ENCODE results near the gene ARFGEF2.

The ARFGEF2 gene

DNA sequence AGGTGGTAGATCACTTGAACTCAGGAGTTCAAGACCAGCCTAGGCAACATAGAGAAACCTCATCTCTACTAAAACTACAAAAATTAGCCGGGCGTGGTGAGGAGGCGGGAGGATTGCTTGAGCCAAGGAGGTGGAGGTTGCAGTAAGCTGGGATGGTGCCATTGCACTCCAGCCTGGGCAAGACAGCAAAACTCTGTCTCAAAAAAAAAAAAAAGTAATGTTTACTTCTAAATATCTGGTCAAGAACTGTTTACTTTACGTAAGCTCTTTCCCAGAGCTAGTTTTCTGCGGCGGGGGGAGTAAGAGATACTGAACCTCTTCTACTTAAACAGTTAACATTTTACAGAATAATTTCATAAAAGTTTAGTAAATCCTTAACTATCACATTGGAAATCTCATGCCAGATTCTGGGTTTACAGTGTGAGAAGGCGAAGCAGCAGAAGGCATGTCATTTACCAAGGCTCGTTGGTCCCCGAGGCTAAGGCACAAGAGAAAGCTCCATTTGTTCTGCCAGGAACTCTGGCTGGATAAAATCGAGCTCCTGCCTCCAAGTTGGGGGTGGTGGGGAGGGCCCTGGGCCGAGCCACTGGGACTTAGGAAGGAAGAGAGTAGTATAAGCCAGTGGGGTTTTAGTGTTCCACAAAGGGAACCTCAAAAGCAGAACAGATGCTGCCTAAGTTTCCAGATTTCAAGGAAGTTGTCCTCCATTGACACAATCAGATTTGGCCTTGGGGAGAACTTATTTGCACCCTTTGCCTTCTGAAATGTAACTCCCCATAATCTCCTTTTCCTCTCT, 41.7 kb downstream of the ARFGEF2 start:
- Histone ChIP-seq H4K8ac (ENCODE audit: low read length) (no peak overlapping the region), H3K4me3 (ENCODE audit: insufficient read depth in 1 of 2, low read depth in 1 of 2, low read length in 2 of 2) (no peak overlapping the region), H3K14ac (ENCODE audit: low read length in 2 of 2) (no peak overlapping the region), H2BK15ac (ENCODE audit: low read depth, poor library complexity, severe bottlenecking) (no peak overlapping the region), H2BK120ac (ENCODE audit: low read depth, low read length) (no peak overlapping the region), H2AFZ (ENCODE audit: low read depth, low read length) (no peak overlapping the region), H3K4me1 (ENCODE audit: control insufficient read depth, insufficient read depth, low read depth, low read length) (no peaks in the 10 kb centered on the region), H2AK5ac (ENCODE audit: low read length, severe bottlenecking) (no peak overlapping the region), H3K18ac (ENCODE audit: low read depth in 1 of 2, low read length in 2 of 2) (no peak overlapping the region), H3K27me3 (ENCODE audit: control insufficient read depth in 1 of 2, insufficient read depth in 1 of 2, low read length in 2 of 2) (no peaks in the 10 kb centered on the region), H3K9me3 (ENCODE audit: control insufficient read depth, low read length) (no peaks in the 10 kb centered on the region), H3K23ac (ENCODE audit: low read length in 2 of 2) (peak overlapping the region in 1 of 2 experiments; percentile 72), H3K36me3 (ENCODE audit: control insufficient read depth in 1 of 2, insufficient read depth in 2 of 2, low read depth in 1 of 2, low read length in 2 of 2) (peaks cover 18 to 64% of the 10 kb centered on the region in 2 experiments), H3K9ac (ENCODE audit: low read length) (no peak overlapping the region), H2BK12ac (ENCODE audit: low read length in 2 of 2) (no peak overlapping the region), H3K4me2 (ENCODE audit: low read length, poor library complexity, severe bottlenecking) (no peak overlapping the region), H4K91ac (ENCODE audit: low read length) (no peak overlapping the region), H3K4ac (ENCODE audit: low read depth in 1 of 2, low read length in 2 of 2) (no peak overlapping the region), H3K79me1 (replicated peaks; ENCODE audit: low read length, poor library complexity, severe bottlenecking) (peaks cover 8% of the 10 kb centered on the region), H3K27ac (ENCODE audit: low read length, poor library complexity, severe bottlenecking) (no peak overlapping the region), H2BK5ac (ENCODE audit: low read depth, low read length, poor library complexity, severe bottlenecking) (no peak overlapping the region)
- WGBS: 83% methylated on average over 5 of the region's 11 CpGs
- peak; percentile 63 for DNase-seq

DNA sequence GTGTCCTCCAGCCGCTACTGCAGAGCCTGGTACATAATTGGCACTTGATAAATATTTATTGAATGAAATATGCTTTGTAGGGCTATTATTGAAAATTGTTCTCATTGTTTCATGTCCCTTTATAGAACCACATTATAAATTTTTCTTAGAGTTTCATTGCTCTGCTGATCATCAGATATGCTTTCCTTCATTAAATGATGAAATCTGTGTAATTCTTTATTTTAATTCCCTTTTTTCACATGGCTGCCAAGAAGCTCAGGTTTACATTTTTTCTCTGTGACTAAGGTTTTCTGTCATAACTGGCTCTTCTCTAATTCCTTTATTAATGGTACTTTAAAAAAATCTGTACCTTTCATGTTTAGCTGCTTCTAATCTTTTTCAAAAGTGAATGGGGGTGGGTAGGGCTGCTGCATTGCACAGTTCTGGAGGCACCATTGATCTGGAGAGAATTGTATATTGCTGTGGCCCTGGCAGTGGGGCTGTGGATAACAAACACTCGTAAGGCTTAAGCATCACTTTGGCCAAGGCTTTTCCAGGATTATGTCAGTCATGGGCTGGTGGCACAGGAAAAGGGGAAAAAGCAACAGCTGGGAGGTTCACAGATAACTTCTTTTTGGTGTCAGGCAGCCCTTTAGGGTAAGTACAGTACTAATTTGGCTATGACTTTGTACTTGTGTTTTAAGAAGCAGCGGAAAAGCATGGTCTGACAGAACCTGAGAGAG, 43.8 kb downstream of the ARFGEF2 start:
- Histone ChIP-seq H2BK120ac (ENCODE audit: low read depth, low read length) (no peak overlapping the region), H3K18ac (ENCODE audit: low read depth in 1 of 2, low read length in 2 of 2) (no peak overlapping the region), H4K91ac (ENCODE audit: low read length) (no peak overlapping the region), H3K23ac (ENCODE audit: low read length in 2 of 2) (no peak overlapping the region), H3K27ac (ENCODE audit: low read length, poor library complexity, severe bottlenecking) (no peak overlapping the region), H3K36me3 (ENCODE audit: control insufficient read depth in 1 of 2, insufficient read depth in 2 of 2, low read depth in 1 of 2, low read length in 2 of 2) (peaks cover 20 to 69% of the 10 kb centered on the region in 2 experiments), H3K4ac (ENCODE audit: low read depth in 1 of 2, low read length in 2 of 2) (no peak overlapping the region), H2AK5ac (ENCODE audit: low read length, severe bottlenecking) (no peak overlapping the region), H2BK15ac (ENCODE audit: low read depth, poor library complexity, severe bottlenecking) (no peak overlapping the region), H3K79me1 (replicated peaks; ENCODE audit: low read length, poor library complexity, severe bottlenecking) (peaks cover 13% of the 10 kb centered on the region), H3K4me2 (ENCODE audit: low read length, poor library complexity, severe bottlenecking) (no peak overlapping the region), H4K8ac (ENCODE audit: low read length) (no peak overlapping the region), H2BK12ac (ENCODE audit: low read length in 2 of 2) (no peak overlapping the region), H3K4me1 (ENCODE audit: control insufficient read depth, insufficient read depth, low read depth, low read length) (no peaks in the 10 kb centered on the region), H3K4me3 (ENCODE audit: insufficient read depth in 1 of 2, low read depth in 1 of 2, low read length in 2 of 2) (no peak overlapping the region), H2BK5ac (ENCODE audit: low read depth, low read length, poor library complexity, severe bottlenecking) (no peak overlapping the region), H3K14ac (ENCODE audit: low read length in 2 of 2) (no peak overlapping the region), H2AFZ (ENCODE audit: low read depth, low read length) (no peak overlapping the region), H3K9me3 (ENCODE audit: control insufficient read depth, low read length) (no peaks in the 10 kb centered on the region), H3K9ac (ENCODE audit: low read length) (peak overlapping the region; percentile 39), H3K27me3 (ENCODE audit: control insufficient read depth in 1 of 2, insufficient read depth in 1 of 2, low read length in 2 of 2) (no peaks in the 10 kb centered on the region)
- DNase-seq: no peak
- 90% methylated on average over 2 of the region's 3 CpGs for WGBS

DNA sequence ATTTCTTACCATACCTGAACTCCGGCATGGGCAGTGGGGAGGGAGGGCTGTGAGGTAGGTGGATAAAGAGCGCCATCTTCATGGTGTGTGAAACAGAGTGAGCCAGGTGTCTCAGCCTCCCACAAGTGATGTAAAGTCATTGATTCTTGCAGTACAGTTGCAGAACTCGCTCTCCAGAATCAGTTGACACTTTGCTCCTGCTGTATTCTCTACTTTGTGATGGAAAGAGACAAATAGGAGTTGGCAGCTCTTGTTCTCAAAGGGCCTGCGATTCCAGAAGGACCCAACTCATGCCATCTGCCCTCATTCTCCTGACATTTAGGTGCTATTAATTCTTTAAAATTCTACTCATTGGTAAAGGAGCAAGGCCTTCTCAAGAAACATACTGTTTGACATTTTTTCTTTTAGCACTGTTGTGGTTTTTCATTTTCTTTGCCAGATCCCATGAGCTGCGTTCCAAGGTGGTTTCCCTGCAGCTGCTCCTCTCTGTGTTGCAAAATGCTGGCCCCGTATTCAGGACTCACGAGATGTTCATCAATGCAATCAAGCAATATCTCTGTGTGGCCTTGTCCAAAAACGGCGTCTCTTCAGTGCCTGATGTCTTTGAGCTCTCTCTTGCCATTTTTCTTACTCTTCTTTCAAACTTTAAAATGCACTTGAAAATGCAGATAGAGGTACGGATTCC, 49.3 kb downstream of the ARFGEF2 start:
- no peaks in the 10 kb centered on the region for H3K27me3 ChIP-seq (ENCODE audit: control insufficient read depth in 1 of 2, insufficient read depth in 1 of 2, low read length in 2 of 2)
- no peak overlapping the region for H3K4ac ChIP-seq (ENCODE audit: low read depth in 1 of 2, low read length in 2 of 2)
- no peak for DNase-seq
- no peak overlapping the region for H3K4me3 ChIP-seq (ENCODE audit: insufficient read depth in 1 of 2, low read depth in 1 of 2, low read length in 2 of 2)
- H3K4me2 ChIP-seq (ENCODE audit: low read length, poor library complexity, severe bottlenecking): no peak overlapping the region
- no peak overlapping the region for H3K27ac ChIP-seq (ENCODE audit: low read length, poor library complexity, severe bottlenecking)
- no peak overlapping the region for H4K8ac ChIP-seq (ENCODE audit: low read length)
- H3K23ac ChIP-seq (ENCODE audit: low read length in 2 of 2): no peak overlapping the region
- H3K36me3 ChIP-seq (ENCODE audit: control insufficient read depth in 1 of 2, insufficient read depth in 2 of 2, low read depth in 1 of 2, low read length in 2 of 2): peaks cover 26 to 84% of the 10 kb centered on the region in 2 experiments
- H3K14ac ChIP-seq (ENCODE audit: low read length in 2 of 2): no peak overlapping the region
- no peak overlapping the region for H3K18ac ChIP-seq (ENCODE audit: low read depth in 1 of 2, low read length in 2 of 2)
- H3K79me1 ChIP-seq (replicated peaks; ENCODE audit: low read length, poor library complexity, severe bottlenecking): peaks cover 13% of the 10 kb centered on the region
- H2AK5ac ChIP-seq (ENCODE audit: low read length, severe bottlenecking): no peak overlapping the region
- WGBS: 99% methylated on average over 9 of the region's 10 CpGs
- no peak overlapping the region for H3K9ac ChIP-seq (ENCODE audit: low read length)
- no peak overlapping the region for H2AFZ ChIP-seq (ENCODE audit: low read depth, low read length)
- no peaks in the 10 kb centered on the region for H3K4me1 ChIP-seq (ENCODE audit: control insufficient read depth, insufficient read depth, low read depth, low read length)
- H2BK15ac ChIP-seq (ENCODE audit: low read depth, poor library complexity, severe bottlenecking): no peak overlapping the region
- no peak overlapping the region for H2BK12ac ChIP-seq (ENCODE audit: low read length in 2 of 2)
- no peak overlapping the region for H2BK120ac ChIP-seq (ENCODE audit: low read depth, low read length)
- H4K91ac ChIP-seq (ENCODE audit: low read length): no peak overlapping the region
- H3K9me3 ChIP-seq (ENCODE audit: control insufficient read depth, low read length): no peaks in the 10 kb centered on the region
- no peak overlapping the region for H2BK5ac ChIP-seq (ENCODE audit: low read depth, low read length, poor library complexity, severe bottlenecking)

DNA sequence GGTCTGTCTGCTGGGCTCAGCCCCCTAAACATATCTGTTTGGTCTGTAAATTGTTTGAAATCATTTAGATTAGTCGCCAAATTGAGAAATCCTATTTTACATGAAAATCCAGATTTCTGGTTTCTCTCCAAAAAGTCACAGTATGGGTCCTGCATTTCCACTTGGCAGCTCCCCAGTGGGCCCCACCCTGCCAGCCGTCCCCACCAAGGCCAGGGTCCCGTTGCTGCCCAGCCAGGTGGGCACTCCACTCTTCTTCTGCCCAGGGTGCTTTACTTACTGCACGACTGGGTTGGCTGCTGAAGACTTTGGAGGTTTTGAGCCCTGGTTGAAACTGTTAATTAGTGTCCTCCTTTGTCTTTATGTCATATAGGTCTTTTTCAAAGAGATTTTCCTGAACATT, 50.4 kb downstream of the ARFGEF2 start:
- H2BK120ac ChIP-seq (ENCODE audit: low read depth, low read length): no peak overlapping the region
- H2BK12ac ChIP-seq (ENCODE audit: low read length in 2 of 2): no peak overlapping the region
- H3K4me3 ChIP-seq (ENCODE audit: insufficient read depth in 1 of 2, low read depth in 1 of 2, low read length in 2 of 2): no peak overlapping the region
- H4K91ac ChIP-seq (ENCODE audit: low read length): no peak overlapping the region
- H3K36me3 ChIP-seq (ENCODE audit: control insufficient read depth in 1 of 2, insufficient read depth in 2 of 2, low read depth in 1 of 2, low read length in 2 of 2): peaks cover 27 to 79% of the 10 kb centered on the region in 2 experiments
- no peak overlapping the region for H3K18ac ChIP-seq (ENCODE audit: low read depth in 1 of 2, low read length in 2 of 2)
- H3K14ac ChIP-seq (ENCODE audit: low read length in 2 of 2): no peak overlapping the region
- H3K27me3 ChIP-seq (ENCODE audit: control insufficient read depth in 1 of 2, insufficient read depth in 1 of 2, low read length in 2 of 2): no peaks in the 10 kb centered on the region
- no peak overlapping the region for H2BK15ac ChIP-seq (ENCODE audit: low read depth, poor library complexity, severe bottlenecking)
- no peak overlapping the region for H3K27ac ChIP-seq (ENCODE audit: low read length, poor library complexity, severe bottlenecking)
- no peak overlapping the region for H3K9ac ChIP-seq (ENCODE audit: low read length)
- no peak overlapping the region for H4K8ac ChIP-seq (ENCODE audit: low read length)
- H2AK5ac ChIP-seq (ENCODE audit: low read length, severe bottlenecking): no peak overlapping the region
- H3K9me3 ChIP-seq (ENCODE audit: control insufficient read depth, low read length): no peaks in the 10 kb centered on the region
- H3K4ac ChIP-seq (ENCODE audit: low read depth in 1 of 2, low read length in 2 of 2): no peak overlapping the region
- no peak overlapping the region for H2BK5ac ChIP-seq (ENCODE audit: low read depth, low read length, poor library complexity, severe bottlenecking)
- no peaks in the 10 kb centered on the region for H3K4me1 ChIP-seq (ENCODE audit: control insufficient read depth, insufficient read depth, low read depth, low read length)
- 75% methylated on average over 3 of the region's 4 CpGs for WGBS
- H3K4me2 ChIP-seq (ENCODE audit: low read length, poor library complexity, severe bottlenecking): no peak overlapping the region
- DNase-seq: no peak
- H3K23ac ChIP-seq (ENCODE audit: low read length in 2 of 2): no peak overlapping the region
- H3K79me1 ChIP-seq (replicated peaks; ENCODE audit: low read length, poor library complexity, severe bottlenecking): peaks cover 16% of the 10 kb centered on the region
- no peak overlapping the region for H2AFZ ChIP-seq (ENCODE audit: low read depth, low read length)
